GM23338 (cell line): ENCODE results near the gene C1orf115. TPM values are rescaled to one million over a fixed set of nuclear protein-coding genes. Genes with fewer than 3 reads are reported as not detected.

Experiments
- ATAC-seq: fragments of 200-7000 bp; cut with Tn5 transposase; 3 replicates; pipeline ENCODE4 v1.9.1; 2020
- DNase-seq: peaks from one replicate; pipeline ENCODE4 v3.0.0-alpha.2; 2015; ENCODE audit warnings: low spot score
- H2AFZ ChIP-seq: fragments of 200-600 bp; sonication (generic); 2 replicates; pipeline ENCODE4 v1.8.0; 2016; ENCODE audit warnings: antibody characterized with exemption, mild to moderate bottlenecking, moderate library complexity
- H3F3A ChIP-seq: fragments of 200-600 bp; sonication (generic); replicated peaks from 2 replicates; pipeline ENCODE4 v1.8.0; 2017; ENCODE audit warnings: antibody characterized with exemption, mixed run types, low read depth
- H3K27ac ChIP-seq: fragments of 200-600 bp; sonication (generic); 2 replicates; pipeline ENCODE4 v1.6.1; 2016; ENCODE audit warnings: low read depth
- H3K27me3 ChIP-seq: fragments of 200-600 bp; sonication (generic); 2 replicates; pipeline ENCODE4 v1.8.0; 2016; ENCODE audit warnings: mild to moderate bottlenecking, mixed run types, moderate library complexity; ENCODE audit not compliant: insufficient read depth
- H3K36me3 ChIP-seq: fragments of 200-600 bp; sonication (generic); 2 replicates; pipeline ENCODE4 v1.8.0; 2016; ENCODE audit warnings: mild to moderate bottlenecking; ENCODE audit not compliant: insufficient read depth
- H3K4me1 ChIP-seq: fragments of 200-600 bp; sonication (generic); 2 replicates; pipeline ENCODE4 v1.8.0; 2016; ENCODE audit warnings: mild to moderate bottlenecking, moderate library complexity; ENCODE audit not compliant: insufficient read depth
- H3K4me2 ChIP-seq: fragments of 200-600 bp; sonication (generic); 2 replicates; pipeline ENCODE4 v1.7.1; 2017; ENCODE audit warnings: mixed run types
- H3K4me3 ChIP-seq: fragments of 200-600 bp; sonication (generic); 2 replicates; pipeline ENCODE4 v1.6.1; 2016; ENCODE audit warnings: mixed run types
- H3K79me2 ChIP-seq: fragments of 200-600 bp; sonication (generic); replicated peaks from 2 replicates; pipeline ENCODE4 v1.8.0; 2017; ENCODE audit warnings: mild to moderate bottlenecking; ENCODE audit not compliant: insufficient read depth
- H3K9me2 ChIP-seq: fragments of 200-600 bp; sonication (generic); 2 replicates; pipeline ENCODE4 v1.8.0; 2017; ENCODE audit not compliant: insufficient read depth
- H4K20me1 ChIP-seq: fragments of 200-600 bp; sonication (generic); replicated peaks from 2 replicates; pipeline ENCODE4 v1.8.0; 2017; ENCODE audit warnings: mild to moderate bottlenecking; ENCODE audit not compliant: insufficient read depth
- H3K27ac Mint-ChIP-seq: 2 replicates; pipeline ENCODE4 v1.8.0; 2020; ENCODE audit warnings: inconsistent platforms, mild to moderate bottlenecking, moderate library complexity, mixed read lengths
- H3K27me3 Mint-ChIP-seq: 3 replicates; pipeline ENCODE4 v1.8.0; 2022; ENCODE audit warnings: low read depth, mild to moderate bottlenecking, moderate library complexity, mixed read lengths, inconsistent platforms; ENCODE audit not compliant: insufficient read depth, poor library complexity
- H3K36me3 Mint-ChIP-seq: 3 replicates; pipeline ENCODE4 v1.8.0; 2021; ENCODE audit warnings: low read depth, mild to moderate bottlenecking, inconsistent platforms, moderate library complexity, mixed read lengths
- H3K4me1 Mint-ChIP-seq: 3 replicates; pipeline ENCODE4 v1.8.0; 2020; ENCODE audit warnings: mild to moderate bottlenecking, inconsistent platforms, mixed read lengths
- H3K4me3 Mint-ChIP-seq: 3 replicates; pipeline ENCODE4 v1.8.0; 2021; ENCODE audit warnings: moderate library complexity, mild to moderate bottlenecking, inconsistent platforms, mixed read lengths
- H3K9me3 Mint-ChIP-seq: 3 replicates; pipeline ENCODE4 v1.8.0; 2020; ENCODE audit warnings: moderate library complexity, mild to moderate bottlenecking, inconsistent platforms, mixed read lengths
- EZH2 ChIP-seq: fragments of 200-600 bp; sonication (generic); IDR thresholded peaks from one replicate; pipeline ENCODE4 v1.8.0; 2017; ENCODE audit warnings: antibody characterized with exemption, mild to moderate bottlenecking, low read depth; ENCODE audit not compliant: unreplicated experiment
- NANOG ChIP-seq: IDR thresholded peaks from 2 replicates; pipeline ENCODE4 v1.6.1; 2016; ENCODE audit warnings: antibody characterized with exemption, borderline replicate concordance
- POLR2AphosphoS5 ChIP-seq: IDR thresholded peaks from 2 replicates; pipeline ENCODE4 v1.6.1; 2016; ENCODE audit warnings: antibody characterized with exemption, low read depth
- STAT1 ChIP-seq: IDR thresholded peaks from one replicate; pipeline ENCODE4 v1.6.1; 2016; ENCODE audit warnings: antibody characterized with exemption; ENCODE audit not compliant: unreplicated experiment
- ZNF331 ChIP-seq: fragments of 250-450 bp; sonication (Bioruptor Pico); IDR thresholded peaks from 2 replicates; pipeline ENCODE4 v1.5.0; 2020; ENCODE audit warnings: low read depth, mild to moderate bottlenecking, moderate library complexity
- polyA plus RNA-seq: library from polyadenylated mRNA; unstranded; fragments of >200 nt; fragmentation: Nextera tagmentation; extraction: Ambion mirVana; gene quantifications from 2 replicates; pipeline ENCODE4 v1.2.1, GENCODE V29; 2016
- total RNA-seq: library from RNA; depleted of rRNA; stranded (reverse); fragments of >200 nt; shearing (Covaris generic); gene quantifications from 2 replicates; pipeline ENCODE4 v1.2.3, GENCODE V29; 2014
- TF ChIP-seq, protein P1 (sequence below): IDR thresholded peaks from one replicate; pipeline ENCODE4 v1.6.1; 2018; ENCODE audit warnings: antibody characterized with exemption; ENCODE audit not compliant: unreplicated experiment
- TF ChIP-seq, protein P2 (sequence below), 2 experiments: fragments of 200-600 bp in 1 of 2; sonication (generic) in 1 of 2; conservative IDR thresholded peaks; 2 replicates each; pipeline versions ENCODE4 v1.5.1 to v1.6.1; 2016 to 2017; ENCODE audit warnings: antibody characterized with exemption in 2 of 2, low read depth in 2 of 2, mild to moderate bottlenecking in 2 of 2, moderate library complexity in 1 of 2
- TF ChIP-seq, protein P3 (sequence below): fragments of 250-450 bp; sonication (Bioruptor Pico); IDR thresholded peaks from 2 replicates; pipeline ENCODE4 v1.5.0; 2020; ENCODE audit warnings: mild to moderate bottlenecking, moderate library complexity

C1orf115 gene
- total and polyA plus RNA-seq, 2 experiments from 2014 or later, result 2.5 to 6.0 TPM

DNA sequence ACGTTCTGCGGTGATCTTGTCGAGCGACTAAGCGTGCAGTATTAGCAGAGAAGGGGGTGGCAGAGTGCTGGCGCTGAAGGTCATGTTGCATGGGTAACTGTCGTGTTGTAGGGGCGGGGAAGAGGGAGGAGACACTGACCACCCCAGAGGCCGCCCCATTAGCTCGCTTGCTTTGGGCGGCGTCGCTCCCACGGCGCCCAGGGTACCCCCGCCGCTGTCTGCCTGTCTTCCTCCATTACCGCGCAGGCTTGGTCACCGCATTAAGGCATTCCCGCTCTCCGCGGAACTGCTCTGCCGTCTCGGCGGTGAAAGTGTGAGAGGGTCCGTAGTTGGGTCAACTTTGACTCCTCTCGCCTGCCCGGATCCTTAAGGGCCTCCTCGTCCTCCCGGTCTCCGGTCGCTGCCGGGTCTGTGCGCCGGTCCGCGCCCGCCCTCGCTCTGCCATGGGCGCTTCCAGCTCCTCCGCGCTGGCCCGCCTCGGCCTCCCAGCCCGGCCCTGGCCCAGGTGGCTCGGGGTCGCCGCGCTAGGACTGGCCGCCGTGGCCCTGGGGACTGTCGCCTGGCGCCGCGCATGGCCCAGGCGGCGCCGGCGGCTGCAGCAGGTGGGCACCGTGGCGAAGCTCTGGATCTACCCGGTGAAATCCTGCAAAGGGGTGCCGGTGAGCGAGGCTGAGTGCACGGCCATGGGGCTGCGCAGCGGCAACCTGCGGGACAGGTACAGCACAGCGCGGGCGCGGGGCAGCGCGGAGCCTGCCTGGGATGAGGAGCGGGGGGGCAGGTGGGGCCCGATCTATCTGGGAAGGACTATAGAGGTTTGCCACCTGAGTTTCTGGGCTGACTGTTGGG is 58.1 kb downstream of the C1orf115 start, which contains the start of gene MTARC2:
Gene MTARC2, plus strand, starts transcription at position 234 of the 846 bp plus-strand sequence. Its CDS starts 210 bp downstream, at position 444.
- no peak within 1 kb of the TSS for H3K27ac ChIP-seq
- H3F3A ChIP-seq, result no peaks in the 10 kb centered on the region
- TF ChIP-seq STAT1, result no peak
- peak; percentile 90 for TF ChIP-seq POLR2AphosphoS5
- no peak for TF ChIP-seq EZH2
- TF ChIP-seq, protein P1, sequence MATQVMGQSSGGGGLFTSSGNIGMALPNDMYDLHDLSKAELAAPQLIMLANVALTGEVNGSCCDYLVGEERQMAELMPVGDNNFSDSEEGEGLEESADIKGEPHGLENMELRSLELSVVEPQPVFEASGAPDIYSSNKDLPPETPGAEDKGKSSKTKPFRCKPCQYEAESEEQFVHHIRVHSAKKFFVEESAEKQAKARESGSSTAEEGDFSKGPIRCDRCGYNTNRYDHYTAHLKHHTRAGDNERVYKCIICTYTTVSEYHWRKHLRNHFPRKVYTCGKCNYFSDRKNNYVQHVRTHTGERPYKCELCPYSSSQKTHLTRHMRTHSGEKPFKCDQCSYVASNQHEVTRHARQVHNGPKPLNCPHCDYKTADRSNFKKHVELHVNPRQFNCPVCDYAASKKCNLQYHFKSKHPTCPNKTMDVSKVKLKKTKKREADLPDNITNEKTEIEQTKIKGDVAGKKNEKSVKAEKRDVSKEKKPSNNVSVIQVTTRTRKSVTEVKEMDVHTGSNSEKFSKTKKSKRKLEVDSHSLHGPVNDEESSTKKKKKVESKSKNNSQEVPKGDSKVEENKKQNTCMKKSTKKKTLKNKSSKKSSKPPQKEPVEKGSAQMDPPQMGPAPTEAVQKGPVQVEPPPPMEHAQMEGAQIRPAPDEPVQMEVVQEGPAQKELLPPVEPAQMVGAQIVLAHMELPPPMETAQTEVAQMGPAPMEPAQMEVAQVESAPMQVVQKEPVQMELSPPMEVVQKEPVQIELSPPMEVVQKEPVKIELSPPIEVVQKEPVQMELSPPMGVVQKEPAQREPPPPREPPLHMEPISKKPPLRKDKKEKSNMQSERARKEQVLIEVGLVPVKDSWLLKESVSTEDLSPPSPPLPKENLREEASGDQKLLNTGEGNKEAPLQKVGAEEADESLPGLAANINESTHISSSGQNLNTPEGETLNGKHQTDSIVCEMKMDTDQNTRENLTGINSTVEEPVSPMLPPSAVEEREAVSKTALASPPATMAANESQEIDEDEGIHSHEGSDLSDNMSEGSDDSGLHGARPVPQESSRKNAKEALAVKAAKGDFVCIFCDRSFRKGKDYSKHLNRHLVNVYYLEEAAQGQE, result no peak
- no peak for TF ChIP-seq NANOG
- TF ChIP-seq ZNF331, result no peak
- TF ChIP-seq, protein P2, sequence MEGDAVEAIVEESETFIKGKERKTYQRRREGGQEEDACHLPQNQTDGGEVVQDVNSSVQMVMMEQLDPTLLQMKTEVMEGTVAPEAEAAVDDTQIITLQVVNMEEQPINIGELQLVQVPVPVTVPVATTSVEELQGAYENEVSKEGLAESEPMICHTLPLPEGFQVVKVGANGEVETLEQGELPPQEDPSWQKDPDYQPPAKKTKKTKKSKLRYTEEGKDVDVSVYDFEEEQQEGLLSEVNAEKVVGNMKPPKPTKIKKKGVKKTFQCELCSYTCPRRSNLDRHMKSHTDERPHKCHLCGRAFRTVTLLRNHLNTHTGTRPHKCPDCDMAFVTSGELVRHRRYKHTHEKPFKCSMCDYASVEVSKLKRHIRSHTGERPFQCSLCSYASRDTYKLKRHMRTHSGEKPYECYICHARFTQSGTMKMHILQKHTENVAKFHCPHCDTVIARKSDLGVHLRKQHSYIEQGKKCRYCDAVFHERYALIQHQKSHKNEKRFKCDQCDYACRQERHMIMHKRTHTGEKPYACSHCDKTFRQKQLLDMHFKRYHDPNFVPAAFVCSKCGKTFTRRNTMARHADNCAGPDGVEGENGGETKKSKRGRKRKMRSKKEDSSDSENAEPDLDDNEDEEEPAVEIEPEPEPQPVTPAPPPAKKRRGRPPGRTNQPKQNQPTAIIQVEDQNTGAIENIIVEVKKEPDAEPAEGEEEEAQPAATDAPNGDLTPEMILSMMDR (conservative IDR thresholded peaks at IDR 0.05; ENCODE audit: low read depth in 2 of 2), result no peak
- TF ChIP-seq, protein P3, sequence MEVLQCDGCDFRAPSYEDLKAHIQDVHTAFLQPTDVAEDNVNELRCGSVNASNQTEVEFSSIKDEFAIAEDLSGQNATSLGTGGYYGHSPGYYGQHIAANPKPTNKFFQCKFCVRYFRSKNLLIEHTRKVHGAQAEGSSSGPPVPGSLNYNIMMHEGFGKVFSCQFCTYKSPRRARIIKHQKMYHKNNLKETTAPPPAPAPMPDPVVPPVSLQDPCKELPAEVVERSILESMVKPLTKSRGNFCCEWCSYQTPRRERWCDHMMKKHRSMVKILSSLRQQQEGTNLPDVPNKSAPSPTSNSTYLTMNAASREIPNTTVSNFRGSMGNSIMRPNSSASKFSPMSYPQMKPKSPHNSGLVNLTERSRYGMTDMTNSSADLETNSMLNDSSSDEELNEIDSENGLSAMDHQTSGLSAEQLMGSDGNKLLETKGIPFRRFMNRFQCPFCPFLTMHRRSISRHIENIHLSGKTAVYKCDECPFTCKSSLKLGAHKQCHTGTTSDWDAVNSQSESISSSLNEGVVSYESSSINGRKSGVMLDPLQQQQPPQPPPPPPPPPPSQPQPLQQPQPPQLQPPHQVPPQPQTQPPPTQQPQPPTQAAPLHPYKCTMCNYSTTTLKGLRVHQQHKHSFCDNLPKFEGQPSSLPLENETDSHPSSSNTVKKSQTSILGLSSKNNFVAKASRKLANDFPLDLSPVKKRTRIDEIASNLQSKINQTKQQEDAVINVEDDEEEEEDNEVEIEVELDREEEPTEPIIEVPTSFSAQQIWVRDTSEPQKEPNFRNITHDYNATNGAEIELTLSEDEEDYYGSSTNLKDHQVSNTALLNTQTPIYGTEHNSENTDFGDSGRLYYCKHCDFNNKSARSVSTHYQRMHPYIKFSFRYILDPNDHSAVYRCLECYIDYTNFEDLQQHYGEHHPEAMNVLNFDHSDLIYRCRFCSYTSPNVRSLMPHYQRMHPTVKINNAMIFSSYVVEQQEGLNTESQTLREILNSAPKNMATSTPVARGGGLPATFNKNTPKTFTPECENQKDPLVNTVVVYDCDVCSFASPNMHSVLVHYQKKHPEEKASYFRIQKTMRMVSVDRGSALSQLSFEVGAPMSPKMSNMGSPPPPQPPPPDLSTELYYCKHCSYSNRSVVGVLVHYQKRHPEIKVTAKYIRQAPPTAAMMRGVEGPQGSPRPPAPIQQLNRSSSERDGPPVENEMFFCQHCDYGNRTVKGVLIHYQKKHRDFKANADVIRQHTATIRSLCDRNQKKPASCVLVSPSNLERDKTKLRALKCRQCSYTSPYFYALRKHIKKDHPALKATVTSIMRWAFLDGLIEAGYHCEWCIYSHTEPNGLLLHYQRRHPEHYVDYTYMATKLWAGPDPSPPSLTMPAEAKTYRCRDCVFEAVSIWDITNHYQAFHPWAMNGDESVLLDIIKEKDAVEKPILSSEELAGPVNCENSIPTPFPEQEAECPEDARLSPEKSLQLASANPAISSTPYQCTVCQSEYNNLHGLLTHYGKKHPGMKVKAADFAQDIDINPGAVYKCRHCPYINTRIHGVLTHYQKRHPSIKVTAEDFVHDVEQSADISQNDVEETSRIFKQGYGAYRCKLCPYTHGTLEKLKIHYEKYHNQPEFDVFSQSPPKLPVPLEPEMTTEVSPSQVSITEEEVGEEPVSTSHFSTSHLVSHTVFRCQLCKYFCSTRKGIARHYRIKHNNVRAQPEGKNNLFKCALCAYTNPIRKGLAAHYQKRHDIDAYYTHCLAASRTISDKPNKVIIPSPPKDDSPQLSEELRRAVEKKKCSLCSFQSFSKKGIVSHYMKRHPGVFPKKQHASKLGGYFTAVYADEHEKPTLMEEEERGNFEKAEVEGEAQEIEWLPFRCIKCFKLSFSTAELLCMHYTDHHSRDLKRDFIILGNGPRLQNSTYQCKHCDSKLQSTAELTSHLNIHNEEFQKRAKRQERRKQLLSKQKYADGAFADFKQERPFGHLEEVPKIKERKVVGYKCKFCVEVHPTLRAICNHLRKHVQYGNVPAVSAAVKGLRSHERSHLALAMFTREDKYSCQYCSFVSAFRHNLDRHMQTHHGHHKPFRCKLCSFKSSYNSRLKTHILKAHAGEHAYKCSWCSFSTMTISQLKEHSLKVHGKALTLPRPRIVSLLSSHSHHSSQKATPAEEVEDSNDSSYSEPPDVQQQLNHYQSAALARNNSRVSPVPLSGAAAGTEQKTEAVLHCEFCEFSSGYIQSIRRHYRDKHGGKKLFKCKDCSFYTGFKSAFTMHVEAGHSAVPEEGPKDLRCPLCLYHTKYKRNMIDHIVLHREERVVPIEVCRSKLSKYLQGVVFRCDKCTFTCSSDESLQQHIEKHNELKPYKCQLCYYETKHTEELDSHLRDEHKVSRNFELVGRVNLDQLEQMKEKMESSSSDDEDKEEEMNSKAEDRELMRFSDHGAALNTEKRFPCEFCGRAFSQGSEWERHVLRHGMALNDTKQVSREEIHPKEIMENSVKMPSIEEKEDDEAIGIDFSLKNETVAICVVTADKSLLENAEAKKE (CRISPR knock-in tag), result no peak
- Mint-ChIP-seq H3K27me3 (peaks cover 25% of the 10 kb centered on the region), H3K36me3 (no peaks in the 10 kb centered on the region; the same call in 2 of the 3 replicates), H3K27ac (peak within 1 kb of the TSS; percentile 85), H3K9me3 (no peaks in the 10 kb centered on the region), H3K4me3 (peak within 1 kb of the TSS; percentile 87), H3K4me1 (peaks cover 46% of the 10 kb centered on the region)
- H3K4me3 ChIP-seq, result peak within 1 kb of the TSS; percentile 62
- H3K27me3 ChIP-seq, result peaks cover 41% of the 10 kb centered on the region
- H3K36me3 ChIP-seq, result no peaks in the 10 kb centered on the region
- H4K20me1 ChIP-seq, result peaks cover 13% of the 10 kb centered on the region
- DNase-seq, result peak; percentile 91
- ATAC-seq, result peak; percentile 88
- peak within 1 kb of the TSS; percentile 89 for H2AFZ ChIP-seq
- peaks cover 23% of the 10 kb centered on the region for H3K4me1 ChIP-seq
- peak within 1 kb of the TSS; percentile 84 for H3K4me2 ChIP-seq
- peaks cover 15% of the 10 kb centered on the region for H3K79me2 ChIP-seq
- no peaks in the 10 kb centered on the region for H3K9me2 ChIP-seq
